NCI-H510A treated with DMSO at 0.1 percent for 48 hours (cell line): ENCODE results near the gene VPS8.
"Not testable (repeated sequence)": the region's sequence is repeated elsewhere in the genome, so short reads cannot be mapped to it uniquely, and the experiment has no call there.

ENCODE experiments used
- DNase-seq: peaks from one replicate; lab custom pipeline; 2025; lab: John Stamatoyannopoulos, UW

Gene VPS8

GRCh38 chr3:184985586-184985985 lies 173.6 kb downstream of the VPS8 start:
- no peak for DNase-seq

GRCh38 chr3:184986366-184986889 lies 174.5 kb downstream of the VPS8 start:
- DNase-seq: no peak

- DNase-seq: no peak
Observed at GRCh38 chr3:184993394-184993793, 181.4 kb downstream of the VPS8 start.

GRCh38 chr3:185003876-185004275 lies 191.9 kb downstream of the VPS8 start:
- not testable (repeated sequence) for DNase-seq

GRCh38 chr3:185009650-185010049 lies 197.7 kb downstream of the VPS8 start:
- no peak for DNase-seq

GRCh38 chr3:185017584-185017983 lies 205.6 kb downstream of the VPS8 start:
- not testable (repeated sequence) for DNase-seq

- not testable (repeated sequence) for DNase-seq
Observed at GRCh38 chr3:185017996-185018395, 206.0 kb downstream of the VPS8 start.

- no peak for DNase-seq
Observed at GRCh38 chr3:185021256-185021655, 209.3 kb downstream of the VPS8 start.

GRCh38 chr3:185024406-185024805 lies 212.4 kb downstream of the VPS8 start:
- DNase-seq: no peak

- DNase-seq: no peak
Observed at GRCh38 chr3:185024966-185025365, 213.0 kb downstream of the VPS8 start.

- DNase-seq: no peak
Observed at GRCh38 chr3:185028121-185028520, 216.2 kb downstream of the VPS8 start.

GRCh38 chr3:185029086-185029485 lies 217.1 kb downstream of the VPS8 start:
- no peak for DNase-seq

- no peak for DNase-seq
Observed at GRCh38 chr3:185030399-185030798, 218.4 kb downstream of the VPS8 start.

- DNase-seq: no peak
Observed at GRCh38 chr3:185030951-185031350, 219.0 kb downstream of the VPS8 start.

GRCh38 chr3:185037801-185038200 lies 225.8 kb downstream of the VPS8 start:
- DNase-seq: no peak

- DNase-seq: no peak
Observed at GRCh38 chr3:185040425-185040824, 228.5 kb downstream of the VPS8 start.

GRCh38 chr3:185041540-185041939 lies 229.6 kb downstream of the VPS8 start:
- DNase-seq: no peak

GRCh38 chr3:185042312-185043050 lies 230.5 kb downstream of the VPS8 start:
- no peak for DNase-seq

GRCh38 chr3:185046164-185046515 lies 234.2 kb downstream of the VPS8 start:
- no peak for DNase-seq

GRCh38 chr3:185046603-185047002 lies 234.6 kb downstream of the VPS8 start:
- DNase-seq: no peak

GRCh38 chr3:185049710-185050109 lies 237.7 kb downstream of the VPS8 start:
- DNase-seq: no peak

- no peak for DNase-seq
Observed at GRCh38 chr3:185051801-185052200, 239.8 kb downstream of the VPS8 start.

GRCh38 chr3:185052631-185053030 lies 240.7 kb downstream of the VPS8 start:
- DNase-seq: no peak

- no peak for DNase-seq
Observed at GRCh38 chr3:185056908-185057307, 244.9 kb downstream of the VPS8 start.
